ENCODE results near the gene RFX2.

DNA sequence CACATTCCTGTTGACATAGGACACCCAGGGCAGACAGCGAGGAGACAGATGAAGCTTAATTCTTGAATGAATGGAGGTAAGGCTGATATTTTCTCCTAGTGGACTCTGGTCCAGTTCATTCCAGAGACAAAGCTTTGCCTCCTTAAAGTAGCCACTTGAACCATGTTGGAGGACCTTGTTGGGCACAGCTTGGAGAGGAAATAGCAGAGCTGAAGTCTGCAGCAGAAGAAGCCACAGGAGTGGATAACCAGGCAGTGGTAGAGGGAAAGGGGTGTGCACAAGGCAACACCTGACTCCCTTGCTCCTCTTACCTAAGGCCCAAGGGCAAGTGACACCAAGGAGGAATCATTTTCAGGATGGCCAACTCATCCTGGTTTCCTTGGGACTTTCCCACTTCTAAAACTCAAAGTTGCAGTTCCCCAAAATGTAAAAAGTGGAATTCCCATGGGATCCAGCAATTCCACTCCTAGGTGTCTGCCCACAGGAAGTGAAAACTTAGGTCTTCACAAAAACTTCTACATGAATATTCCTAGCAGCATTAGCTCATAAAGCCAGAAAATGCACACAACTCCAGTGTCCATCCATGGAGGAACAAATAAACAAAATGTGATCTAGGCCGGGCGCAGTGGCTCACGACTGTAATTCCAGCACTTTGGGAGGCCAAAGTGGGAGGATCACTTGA, 6.6 kb upstream of the RFX2 start:
- TF ChIP-seq, protein P1, sequence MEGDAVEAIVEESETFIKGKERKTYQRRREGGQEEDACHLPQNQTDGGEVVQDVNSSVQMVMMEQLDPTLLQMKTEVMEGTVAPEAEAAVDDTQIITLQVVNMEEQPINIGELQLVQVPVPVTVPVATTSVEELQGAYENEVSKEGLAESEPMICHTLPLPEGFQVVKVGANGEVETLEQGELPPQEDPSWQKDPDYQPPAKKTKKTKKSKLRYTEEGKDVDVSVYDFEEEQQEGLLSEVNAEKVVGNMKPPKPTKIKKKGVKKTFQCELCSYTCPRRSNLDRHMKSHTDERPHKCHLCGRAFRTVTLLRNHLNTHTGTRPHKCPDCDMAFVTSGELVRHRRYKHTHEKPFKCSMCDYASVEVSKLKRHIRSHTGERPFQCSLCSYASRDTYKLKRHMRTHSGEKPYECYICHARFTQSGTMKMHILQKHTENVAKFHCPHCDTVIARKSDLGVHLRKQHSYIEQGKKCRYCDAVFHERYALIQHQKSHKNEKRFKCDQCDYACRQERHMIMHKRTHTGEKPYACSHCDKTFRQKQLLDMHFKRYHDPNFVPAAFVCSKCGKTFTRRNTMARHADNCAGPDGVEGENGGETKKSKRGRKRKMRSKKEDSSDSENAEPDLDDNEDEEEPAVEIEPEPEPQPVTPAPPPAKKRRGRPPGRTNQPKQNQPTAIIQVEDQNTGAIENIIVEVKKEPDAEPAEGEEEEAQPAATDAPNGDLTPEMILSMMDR (IDR thresholded peaks at IDR 0.05) = no peak
- TF ChIP-seq EZH2 (IDR thresholded peaks at IDR 0.05) = no peak
- no peak for TF ChIP-seq EZH2phosphoT487 (IDR thresholded peaks at IDR 0.05)
